Measurements from ENCODE around the gene GMNN.
"Not testable (repeated sequence)": the region's sequence is repeated elsewhere in the genome, so short reads cannot be mapped to it uniquely, and the experiment has no call there.

- not testable (repeated sequence) for TF ChIP-seq CTCF, POLR2A (IDR thresholded peaks at IDR 0.05)
Observed at GRCh38 chr6:24754378-24754777, 20.4 kb upstream of the GMNN start.

Measured in body of pancreas (tissue), 4 donors.